Lower leg skin (tissue), 4 donors: ENCODE results near the gene CFAP74. TPM values are rescaled to one million over a fixed set of nuclear protein-coding genes. Genes with fewer than 3 reads are reported as not detected.

Source experiments
- DNase-seq, 2 donors: peaks; one replicate each; pipeline ENCODE4 v3.0.0-alpha.2; 2019; ENCODE audit warnings: low spot score in 2 of 2
- H3K4me3 ChIP-seq: fragments of 200-600 bp; sonication (generic); 2 replicates; pipeline ENCODE4 v1.5.1; 2017; ENCODE audit warnings: mild to moderate bottlenecking, low read depth; ENCODE audit not compliant: poor library complexity, severe bottlenecking
- CTCF ChIP-seq, 3 donors: fragments of 450-650 bp; IDR thresholded peaks; one replicate each; pipeline ENCODE4 v1.5.1; 2016; ENCODE audit warnings: antibody characterized with exemption in 3 of 3, mild to moderate bottlenecking in 3 of 3, moderate library complexity in 2 of 3
- POLR2A ChIP-seq, 2 donors: fragments of 450-650 bp; IDR thresholded peaks; one replicate each; pipeline ENCODE4 v1.6.1; 2016 to 2017; ENCODE audit warnings: antibody characterized with exemption in 2 of 2, mild to moderate bottlenecking in 1 of 2, moderate library complexity in 1 of 2
- WGBS, 2 donors: methylation state at CpG; one replicate each; pipeline ENCODE4 v1.1.5; 2018; 5-methylcytosine and 5-hydroxymethylcytosine counted together
- intact Hi-C: fragments of 100-400 bp; cut with DNase I; formaldehyde crosslinking; loops from one replicate; pipeline ENCODE4 v1.15.0; 2023; ENCODE audit warnings: low total_unique reads
- total RNA-seq, 4 donors: library from RNA; depleted of rRNA; stranded (reverse); fragments of >200 nt; gene quantifications; one replicate each; pipeline ENCODE4 v1.1.0, GENCODE V29; 2016

CFAP74 gene
- total RNA-seq, 4 donors from 2014 or later: 0.10 TPM; not detected in 3

GRCh38 chr1:1910651-1911331 is 92.8 kb downstream of the CFAP74 start:
- peak in 1 of 2 donors; percentile 84 for DNase-seq
- WGBS, 2 donors: 94 to 95% methylated on average over 13 to 22 of the region's 22 CpGs
- intact Hi-C loops: no loop called here
- TF ChIP-seq CTCF (IDR thresholded peaks at IDR 0.05) (no peak), POLR2A (IDR thresholded peaks at IDR 0.05) (no peak)
- no peak overlapping the region for H3K4me3 ChIP-seq

GRCh38 chr1:1910033-1910465 is 93.5 kb downstream of the CFAP74 start:
- no peak overlapping the region for H3K4me3 ChIP-seq
- DNase-seq: no peak
- intact Hi-C loops: no loop called here
- TF ChIP-seq POLR2A (IDR thresholded peaks at IDR 0.05) (no peak), CTCF (IDR thresholded peaks at IDR 0.05) (no peak)
- WGBS, 2 donors: 76 to 82% methylated on average over 6 of the region's 6 CpGs

- peak in 1 of 2 donors; percentile 91 for DNase-seq
These were observed 95.1 kb downstream of the CFAP74 start for GRCh38 chr1:1908506-1908791.

GRCh38 chr1:1907098-1907736 is 96.4 kb downstream of the CFAP74 start:
- 17 to 45% methylated on average over 6 to 8 of the region's 8 CpGs for WGBS, 2 donors
- peak in 1 of 2 donors; percentile 87 for DNase-seq
- intact Hi-C loops: loop anchor here (10.0 kb wide), 1 partner anchor 152 kb away; no protein-coding TSS in a partner anchor
- TF ChIP-seq POLR2A (IDR thresholded peaks at IDR 0.05) (no peak), CTCF (IDR thresholded peaks at IDR 0.05) (no peak)
- H3K4me3 ChIP-seq: no peak overlapping the region

More at GRCh38 chr1:1908506-1908791, 95.1 kb downstream of the CFAP74 start:
- intact Hi-C loops: loop anchor here (10.0 kb wide), 1 partner anchor 154 kb away; no protein-coding TSS in a partner anchor
- peak overlapping the region; percentile 35 for H3K4me3 ChIP-seq
- WGBS, 2 donors: 0 to 4% methylated on average over 3 to 15 of the region's 21 CpGs
- no peak for TF ChIP-seq POLR2A (IDR thresholded peaks at IDR 0.05)
- no peak for TF ChIP-seq CTCF (IDR thresholded peaks at IDR 0.05)

- intact Hi-C loops: loop anchor here (10.0 kb wide), 1 partner anchor 152 kb away; no protein-coding TSS in a partner anchor
- no peak overlapping the region for H3K4me3 ChIP-seq
- peak; percentile 81 to 96 for DNase-seq
- peak in 1 of 3 donors; percentile 56 for TF ChIP-seq CTCF (IDR thresholded peaks at IDR 0.05)
- TF ChIP-seq POLR2A (IDR thresholded peaks at IDR 0.05): no peak
- WGBS, 2 donors: 26 to 29% methylated on average over 14 to 15 of the region's 15 CpGs
These were observed 97.1 kb downstream of the CFAP74 start for GRCh38 chr1:1906185-1907097.
